K562 (cell line): ENCODE results near the gene FBXO22. TPM values are rescaled to one million over a fixed set of nuclear protein-coding genes. Genes with fewer than 3 reads are reported as not detected.

Experiments used
- CAMTA2 ChIP-seq: fragments of 250-450 bp; sonication (Bioruptor Pico); conservative IDR thresholded peaks from 2 replicates; pipeline ENCODE4 v1.5.1; 2022
- EWSR1 ChIP-seq: fragments of 450-650 bp; IDR thresholded peaks from 2 replicates; pipeline ENCODE4 v1.6.1; 2018; ENCODE audit warnings: borderline replicate concordance, mild to moderate bottlenecking, low read depth, moderate library complexity; ENCODE audit not compliant: partially characterized antibody
- GTF2B ChIP-seq: IDR thresholded peaks from 2 replicates; pipeline ENCODE4 v1.6.1; 2011; ENCODE audit not compliant: insufficient read length; ENCODE audit errors: extremely low read depth
- HNRNPK ChIP-seq: fragments of 200-400 bp; formaldehyde crosslinking; IDR thresholded peaks from one replicate; pipeline ENCODE4 v1.6.1; 2018; ENCODE audit warnings: mild to moderate bottlenecking, low read depth, low read length; ENCODE audit not compliant: poor library complexity, severe bottlenecking
- HOXB6 ChIP-seq: fragments of 250-450 bp; sonication (Bioruptor Pico); IDR thresholded peaks from 2 replicates; pipeline ENCODE4 v1.5.1; 2022; ENCODE audit warnings: mild to moderate bottlenecking, borderline replicate concordance
- MCM5 ChIP-seq: fragments of 450-650 bp; IDR thresholded peaks from 2 replicates; pipeline ENCODE4 v1.6.1; 2016; ENCODE audit warnings: low read depth
- NCOA6 ChIP-seq: fragments of 450-650 bp; IDR thresholded peaks from 2 replicates; pipeline ENCODE4 v1.6.1; 2017; ENCODE audit warnings: mild to moderate bottlenecking
- NRF1 ChIP-seq, 2 experiments: fragments of 450-650 bp; IDR thresholded peaks in 1 of 2; conservative IDR thresholded peaks in 1 of 2; 2 replicates each; pipeline ENCODE4 v1.6.1; 2014; ENCODE audit warnings: mild to moderate bottlenecking in 2 of 2
- PATZ1 ChIP-seq: fragments of 250-450 bp; sonication (Bioruptor Pico); IDR thresholded peaks from 2 replicates; pipeline ENCODE4 v1.5.0; 2020; ENCODE audit warnings: mild to moderate bottlenecking, borderline replicate concordance
- PML ChIP-seq: IDR thresholded peaks from 2 replicates; pipeline ENCODE4 v1.6.1; 2012; ENCODE audit warnings: low read length, inconsistent platforms
- RBFOX2 ChIP-seq: fragments of 200-400 bp; formaldehyde crosslinking; IDR thresholded peaks from 2 replicates; pipeline ENCODE4 v1.6.1; 2017; ENCODE audit warnings: low read depth, mild to moderate bottlenecking, low read length, moderate library complexity
- RBM22 ChIP-seq: fragments of 200-400 bp; formaldehyde crosslinking; IDR thresholded peaks from 2 replicates; pipeline ENCODE4 v1.6.1; 2018; ENCODE audit warnings: low read length, low read depth; ENCODE audit not compliant: poor library complexity, severe bottlenecking
- RBM25 ChIP-seq: fragments of 200-400 bp; formaldehyde crosslinking; IDR thresholded peaks from 2 replicates; pipeline ENCODE4 v1.6.1; 2018; ENCODE audit warnings: low read length, low read depth, moderate library complexity; ENCODE audit not compliant: severe bottlenecking
- RBM34 ChIP-seq: fragments of 200-400 bp; formaldehyde crosslinking; IDR thresholded peaks from 2 replicates; pipeline ENCODE4 v1.6.1; 2018; ENCODE audit warnings: low read length, borderline replicate concordance; ENCODE audit not compliant: insufficient read depth
- TAF15 ChIP-seq: fragments of 200-400 bp; formaldehyde crosslinking; IDR thresholded peaks from 2 replicates; pipeline ENCODE4 v1.6.1; 2017; ENCODE audit warnings: mild to moderate bottlenecking, low read depth, low read length, moderate library complexity
- TAF9B ChIP-seq: fragments of 450-650 bp; IDR thresholded peaks from 2 replicates; pipeline ENCODE4 v1.6.1; 2018; ENCODE audit warnings: mild to moderate bottlenecking; ENCODE audit not compliant: partially characterized antibody
- THAP7 ChIP-seq: fragments of 250-450 bp; sonication (Bioruptor Pico); IDR thresholded peaks from 2 replicates; pipeline ENCODE4 v1.5.0; 2021
- UBTF ChIP-seq, 2 experiments: IDR thresholded peaks; 2 replicates each; pipeline ENCODE4 v1.6.1; 2012; ENCODE audit warnings: improper control_type of control experiment in 2 of 2, low read depth in 2 of 2, low read length in 2 of 2, borderline replicate concordance in 1 of 2
- ZNF551 ChIP-seq: fragments of 250-450 bp; sonication (Bioruptor Pico); IDR thresholded peaks from 2 replicates; pipeline ENCODE4 v1.5.0; 2021; ENCODE audit warnings: mild to moderate bottlenecking, moderate library complexity
- ZNF696 ChIP-seq: fragments of 250-450 bp; sonication (Bioruptor Pico); conservative IDR thresholded peaks from 2 replicates; pipeline ENCODE4 v1.4.0; 2020; ENCODE audit warnings: mild to moderate bottlenecking, moderate library complexity
- ZNF75A ChIP-seq: fragments of 450-650 bp; formaldehyde crosslinking; IDR thresholded peaks from 2 replicates; pipeline ENCODE4 v1.4.0; 2020; ENCODE audit warnings: mild to moderate bottlenecking
- ZNF79 ChIP-seq: fragments of 250-450 bp; sonication (Bioruptor Pico); IDR thresholded peaks from 2 replicates; pipeline ENCODE4 v1.4.0; 2020; ENCODE audit warnings: low read depth, mild to moderate bottlenecking, moderate library complexity
- polyA plus RNA-seq, 8 experiments: library from polyadenylated mRNA; depleted of rRNA in 4 of 8; stranded (reverse) in 5 of 8; unstranded in 3 of 8; fragments of >200 nt; fragmentation: Nextera tagmentation in 2 of 8; fragmentation: Illumina TruSeq in 1 of 8; extraction: Ambion mirVana in 2 of 8; extraction: Trizol in 1 of 8; gene quantifications; 2 replicates each; pipeline versions ENCODE4 v1.2.1 to v1.2.3, GENCODE V29; 2011 to 2014; ENCODE audit warnings: inconsistent platforms in 1 of 8, missing spikeins in 1 of 8
- total RNA-seq, 7 experiments: library from RNA; depleted of rRNA in 6 of 7; stranded (reverse); fragments of >200 nt in 6 of 7; fragmentation: Illumina TruSeq in 2 of 7; extraction: Trizol in 2 of 7; gene quantifications; 2 replicates each; pipeline versions ENCODE4 v1.2.1 to v1.2.3, GENCODE V29; 2011 to 2021; ENCODE audit warnings: low replicate concordance in 1 of 7

The FBXO22 gene
- total and polyA plus RNA-seq, 9 of the 15 experiments (the other 6 are each of a cell fraction or from before 2014, with no cell fraction given): 24.4 to 99.4 (median 66.5) TPM

- TF ChIP-seq GTF2B (no peak), RBM25 (no peak), PML (peak; percentile 73; the same call in 1 of the 2 replicates), EWSR1 (no peak), NRF1 (conservative IDR thresholded peaks at IDR 0.05 in 1 of 2, IDR thresholded peaks at IDR 0.05 in 1 of 2) (peak; percentile 86 to 88), ZNF75A (no peak), TAF15 (no peak), THAP7 (CRISPR knock-in tag) (0 out of 2 replicates have a peak, but pooled peaks have one; percentile 4), RBFOX2 (peak; percentile 96), MCM5 (no peak), ZNF551 (CRISPR knock-in tag) (no peak), NCOA6 (no peak), RBM34 (no peak), ZNF696 (CRISPR knock-in tag) (no peak), HNRNPK (no peak), TAF9B (peak; percentile 86), UBTF (IDR thresholded peaks at IDR 0.05; ENCODE audit: borderline replicate concordance in 1 of 2, low read depth in 2 of 2, low read length in 2 of 2) (peak; percentile 54 to 97; a peak in 3 of 4 replicates), RBM22 (peak; percentile 98), HOXB6 (CRISPR knock-in tag) (no peak), ZNF79 (CRISPR knock-in tag) (no peak), PATZ1 (CRISPR knock-in tag) (no peak), CAMTA2 (CRISPR knock-in tag) (no peak; the same call in 1 of the 2 replicates)
Observed at GRCh38 chr15:75903331-75904239, at the start of gene FBXO22 (continued).
